ENCODE data around the gene RAD51. TPM values are rescaled to one million over a fixed set of nuclear protein-coding genes. Genes with fewer than 3 reads are reported as not detected.

The RAD51 gene
- total RNA-seq, 1 experiment from 2014 or later: 14.2 TPM

GRCh38 chr15:40773496-40773895 is 78.5 kb downstream of the RAD51 start:
- no peaks in the 10 kb centered on the region for H3K27me3 ChIP-seq (ENCODE audit: control insufficient read depth, insufficient read depth, low read length)
- no peak overlapping the region for H3K4me3 ChIP-seq (ENCODE audit: insufficient read depth, low read depth, low read length)
- H3K36me3 ChIP-seq (replicated peaks; ENCODE audit: control insufficient read depth, insufficient read depth, low read length): peaks cover 15% of the 10 kb centered on the region
- peak; percentile 18 for DNase-seq

GRCh38 chr15:40773902-40774301 is 78.9 kb downstream of the RAD51 start:
- Histone ChIP-seq H3K27me3 (ENCODE audit: control insufficient read depth, insufficient read depth, low read length) (no peaks in the 10 kb centered on the region), H3K4me3 (ENCODE audit: insufficient read depth, low read depth, low read length) (no peak overlapping the region), H3K36me3 (replicated peaks; ENCODE audit: control insufficient read depth, insufficient read depth, low read length) (peaks cover 15% of the 10 kb centered on the region)
- peak; percentile 18 for DNase-seq

GRCh38 chr15:40775007-40775406 is 80.0 kb downstream of the RAD51 start:
- Histone ChIP-seq H3K27me3 (ENCODE audit: control insufficient read depth, insufficient read depth, low read length) (no peaks in the 10 kb centered on the region), H3K4me3 (ENCODE audit: insufficient read depth, low read depth, low read length) (no peak overlapping the region), H3K36me3 (replicated peaks; ENCODE audit: control insufficient read depth, insufficient read depth, low read length) (peaks cover 21% of the 10 kb centered on the region)
- DNase-seq: no peak

GRCh38 chr15:40775740-40776536 is 81.0 kb downstream of the RAD51 start:
- H3K27me3 ChIP-seq (ENCODE audit: control insufficient read depth, insufficient read depth, low read length): no peaks in the 10 kb centered on the region
- peaks cover 21% of the 10 kb centered on the region for H3K36me3 ChIP-seq (replicated peaks; ENCODE audit: control insufficient read depth, insufficient read depth, low read length)
- no peak for DNase-seq
- H3K4me3 ChIP-seq (ENCODE audit: insufficient read depth, low read depth, low read length): no peak overlapping the region

- DNase-seq: no peak
- Histone ChIP-seq H3K4me3 (ENCODE audit: insufficient read depth, low read depth, low read length) (no peak overlapping the region), H3K27me3 (ENCODE audit: control insufficient read depth, insufficient read depth, low read length) (no peaks in the 10 kb centered on the region), H3K36me3 (replicated peaks; ENCODE audit: control insufficient read depth, insufficient read depth, low read length) (peaks cover 21% of the 10 kb centered on the region)
These were observed 81.7 kb downstream of the RAD51 start for GRCh38 chr15:40776537-40777141.

Other genes with a start within 250 kb of the RAD51 start
- gene CHST14, start 224.2 kb upstream of the RAD51 start, total RNA-seq (2014; rRNA removed; shearing (Covaris generic)): 11.7 and 15.2 TPM in 2 replicates
- gene CCDC32, start 130.1 kb upstream of the RAD51 start, total RNA-seq (2014; rRNA removed; shearing (Covaris generic)): 12.3 and 17.2 TPM in 2 replicates
- 30.5 and 38.1 TPM in 2 replicates for gene RPUSD2, start 125.9 kb upstream of the RAD51 start, total RNA-seq (2014; rRNA removed; shearing (Covaris generic))
- 28.4 and 33.9 TPM in 2 replicates for gene KNL1, start 100.9 kb upstream of the RAD51 start, total RNA-seq (2014; rRNA removed; shearing (Covaris generic))
- gene RMDN3, start 60.1 kb downstream of the RAD51 start, total RNA-seq (2014; rRNA removed; shearing (Covaris generic)): 9.6 and 14.2 TPM in 2 replicates
- 58.3 and 60.9 TPM in 2 replicates for gene GCHFR, start 68.9 kb downstream of the RAD51 start, total RNA-seq (2014; rRNA removed; shearing (Covaris generic))
- 0.31 and 0.48 TPM in 2 replicates for gene C15orf62, start 74.8 kb downstream of the RAD51 start, total RNA-seq (2014; rRNA removed; shearing (Covaris generic))
- 25.5 and 30.0 TPM in 2 replicates for gene ZFYVE19, start 111.9 kb downstream of the RAD51 start, total RNA-seq (2014; rRNA removed; shearing (Covaris generic))
- gene DNAJC17, start 112.3 kb downstream of the RAD51 start, total RNA-seq (2014; rRNA removed; shearing (Covaris generic)): 28.2 and 34.6 TPM in 2 replicates
- gene PPP1R14D, start 133.5 kb downstream of the RAD51 start, total RNA-seq (2014; rRNA removed; shearing (Covaris generic)): not detected in 2 replicates
- 81.1 and 109 TPM in 2 replicates for gene SPINT1, start 148.9 kb downstream of the RAD51 start, total RNA-seq (2014; rRNA removed; shearing (Covaris generic))
- gene RHOV, start 179.1 kb downstream of the RAD51 start, total RNA-seq (2014; rRNA removed; shearing (Covaris generic)): 2.0 and 2.1 TPM in 2 replicates
- gene VPS18, start 199.3 kb downstream of the RAD51 start, total RNA-seq (2014; rRNA removed; shearing (Covaris generic)): 33.3 and 39.5 TPM in 2 replicates
- 0.26 TPM in 1 of 2 replicates, not detected in the other for gene DLL4, start 234.2 kb downstream of the RAD51 start, total RNA-seq (2014; rRNA removed; shearing (Covaris generic))